SKM-1 treated with dmso at 0.1 percent for 144 hours (cell line): ENCODE measurements around the gene KCNG1.
A peak's percentile ranks its signal among the peaks of the same experiment; 100 is the strongest.

Source experiments
- DNase-seq: peaks from one replicate; lab custom pipeline; 2025; ENCODE audit not compliant: unreplicated experiment; lab: John Stamatoyannopoulos, UW

Gene KCNG1

DNA sequence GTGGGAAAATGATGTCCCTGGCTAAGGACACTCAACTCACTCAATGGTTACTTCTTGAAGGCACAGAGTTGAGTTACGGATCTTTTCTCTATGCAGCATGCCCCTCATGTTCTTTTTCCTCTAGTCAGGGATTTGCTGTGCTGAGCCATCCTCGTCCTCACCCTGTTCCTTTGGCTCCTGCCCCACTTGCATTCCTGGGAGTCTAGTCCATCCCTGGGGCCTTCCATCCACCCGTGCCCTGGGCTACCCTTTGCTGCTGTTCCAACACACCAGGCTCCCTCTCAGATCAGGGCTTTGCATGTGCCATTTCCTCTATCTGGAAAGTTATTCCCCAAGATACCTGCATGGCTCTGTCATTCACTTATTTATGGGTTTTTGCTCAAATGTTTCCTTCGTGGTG lies 13.3 kb upstream of the KCNG1 start:
- no peak for DNase-seq

DNA sequence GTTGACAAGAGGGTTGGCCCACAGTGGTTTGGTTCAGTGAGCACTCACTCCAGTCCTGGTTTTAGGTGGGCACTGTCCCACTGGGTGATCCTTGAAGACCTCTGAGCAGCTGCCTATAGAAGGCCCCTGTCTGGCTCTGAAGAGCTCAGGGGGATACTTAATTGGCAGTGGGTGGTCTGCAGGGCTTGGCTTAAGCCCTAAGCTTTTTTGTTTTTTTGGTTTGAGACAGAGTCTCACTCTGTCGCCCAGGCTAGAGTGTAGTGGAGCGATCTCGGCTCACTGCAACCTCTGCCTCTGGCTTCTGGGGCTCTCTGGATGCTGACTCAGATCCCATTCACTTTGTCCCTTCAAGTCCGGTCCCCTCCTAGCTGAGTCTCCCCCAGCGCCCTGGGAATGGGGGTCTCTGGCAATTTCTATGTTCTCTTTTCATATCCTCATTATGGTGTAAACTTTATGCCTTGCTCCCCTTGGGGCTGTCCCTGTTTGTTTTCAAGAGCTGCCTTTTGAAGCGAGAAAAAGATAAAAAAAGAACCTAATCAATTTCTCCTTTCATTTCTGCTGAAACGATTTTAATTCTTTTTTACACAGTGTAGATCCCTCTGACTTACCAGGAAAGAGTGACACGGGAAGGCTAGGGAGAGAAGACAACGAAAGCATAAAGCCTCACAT lies 12.2 kb upstream of the KCNG1 start:
- DNase-seq: no peak

DNA sequence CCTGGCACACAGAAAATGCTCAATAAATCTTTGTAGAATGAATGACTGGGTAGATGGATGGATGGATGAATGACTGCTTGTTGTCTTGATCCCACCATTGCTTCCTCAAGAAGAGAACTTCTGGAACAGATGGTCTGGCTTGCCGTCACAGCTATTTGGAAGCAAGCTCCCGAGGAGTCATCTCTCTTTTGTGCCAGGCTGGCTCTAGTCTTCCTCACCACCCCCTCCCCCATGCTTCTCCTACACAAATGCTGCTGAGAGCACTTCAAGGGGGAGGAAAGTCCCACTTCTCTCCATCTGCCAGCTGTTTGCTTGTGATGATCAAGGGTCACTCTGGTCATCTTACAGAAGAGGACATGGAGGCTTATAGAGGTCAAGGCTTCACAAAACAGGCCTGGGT lies 11.6 kb upstream of the KCNG1 start:
- no peak for DNase-seq

DNA sequence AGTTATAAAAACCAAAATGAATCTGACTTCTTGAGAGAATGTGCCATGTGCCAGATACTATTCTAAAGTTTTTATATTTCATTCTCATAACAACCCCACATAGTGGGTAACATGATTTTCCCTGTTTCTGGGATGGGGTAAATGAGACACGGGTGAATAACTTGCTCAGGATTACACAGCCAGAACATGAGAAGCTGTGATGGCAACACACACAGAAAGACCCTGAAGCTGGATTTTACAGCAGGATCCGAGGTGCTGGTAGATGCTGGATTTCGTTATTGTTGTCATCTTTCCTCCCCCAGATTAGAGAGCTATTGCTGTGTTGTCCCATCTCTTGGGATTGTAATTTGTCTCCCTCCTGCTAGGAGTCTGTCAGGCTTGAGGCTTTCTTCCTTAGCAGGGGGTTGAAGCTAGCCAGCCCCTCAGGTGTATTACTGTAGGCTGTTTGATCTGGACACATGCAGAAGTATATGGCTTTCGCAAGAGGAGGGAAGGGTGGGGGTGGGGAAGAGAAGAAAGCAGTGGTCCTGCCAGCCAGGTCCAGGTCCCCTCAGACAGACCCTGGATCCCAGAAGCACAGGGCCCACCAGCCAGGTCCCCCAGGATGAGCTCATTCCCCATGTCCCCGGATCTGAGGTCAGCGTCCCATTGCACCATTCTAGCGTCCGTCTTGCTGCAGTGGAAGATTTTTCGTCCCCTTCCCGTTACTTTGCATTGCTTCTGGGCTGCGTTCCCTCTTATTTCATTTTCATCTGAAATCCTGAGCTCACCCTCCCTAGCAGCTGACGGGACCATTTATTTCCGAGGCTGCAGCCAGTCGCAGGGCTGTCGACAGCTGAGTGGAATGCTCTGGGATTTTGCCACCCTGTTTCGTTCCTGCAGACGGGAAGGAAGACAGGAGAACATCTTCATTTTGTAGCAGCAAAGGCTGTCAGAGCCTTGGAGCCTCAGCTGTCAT lies 7.3 kb upstream of the KCNG1 start:
- DNase-seq: no peak

- no peak for DNase-seq
These were observed 6.6 kb upstream of the KCNG1 start for GRCh38 chr20:51029556-51029955.

DNA sequence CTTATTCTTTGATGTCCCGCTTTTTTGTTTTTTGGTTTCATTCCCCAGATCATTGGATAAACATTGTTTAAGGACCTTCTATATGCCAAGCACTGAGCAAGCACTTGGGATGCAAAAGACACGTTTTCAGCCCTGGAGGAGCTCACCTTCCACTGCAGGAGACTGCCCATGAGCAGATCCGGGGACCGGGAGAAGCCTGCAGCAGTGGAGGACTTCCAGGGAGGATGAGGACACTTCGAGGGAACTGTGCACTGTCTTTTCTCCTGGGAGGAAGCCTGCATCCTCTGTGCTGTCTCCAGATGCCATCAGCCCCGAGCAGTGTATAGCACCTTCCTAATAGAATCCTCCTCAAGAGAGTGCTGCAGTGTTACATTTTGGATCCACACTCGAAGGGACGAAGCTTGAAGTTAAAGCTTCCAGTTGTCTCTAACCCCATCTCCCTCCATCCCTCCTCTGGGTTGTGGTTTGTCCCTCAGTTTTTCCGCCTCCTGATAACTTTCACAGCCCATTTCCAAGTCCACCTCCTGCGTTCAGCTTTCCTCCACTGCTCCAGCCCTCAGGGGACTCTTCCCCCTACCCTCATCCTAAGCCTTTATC lies 5.8 kb upstream of the KCNG1 start:
- no peak for DNase-seq

DNA sequence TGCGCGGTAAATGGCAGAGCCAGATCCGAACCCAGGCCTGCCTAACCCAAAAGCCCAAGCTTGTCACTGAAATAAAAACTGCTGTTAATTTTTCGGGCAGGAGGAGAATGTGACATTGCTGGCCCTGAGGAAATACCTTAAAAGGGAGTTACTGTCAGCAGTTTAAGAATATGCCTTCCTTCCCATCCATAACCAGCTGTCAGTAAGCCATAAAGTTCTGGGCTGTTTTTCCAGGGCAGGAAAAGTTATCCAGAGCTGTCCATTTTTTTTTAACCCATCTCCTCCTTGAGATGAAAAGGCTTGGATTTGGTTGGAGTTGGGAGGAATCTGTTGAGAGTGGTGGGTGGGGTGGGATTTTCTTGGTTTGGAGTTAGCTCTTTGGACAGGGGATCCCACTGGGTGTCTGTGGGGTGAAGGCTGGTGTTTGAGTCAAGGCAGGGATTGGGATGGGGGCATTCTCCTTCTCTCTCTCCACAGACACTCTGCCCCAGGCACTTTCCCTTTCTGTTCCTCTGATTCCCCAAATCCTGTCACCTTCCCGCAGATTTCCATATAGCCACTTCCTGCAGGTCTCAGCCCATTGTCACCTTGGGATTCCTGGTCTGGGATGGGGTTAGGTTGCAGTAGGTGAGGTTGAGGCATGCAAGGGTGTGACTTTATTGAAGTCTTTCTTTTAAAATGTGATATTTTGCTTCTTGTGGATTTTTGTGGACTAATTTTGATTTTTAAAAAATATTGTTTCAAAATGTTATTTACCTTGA lies 4.3 kb upstream of the KCNG1 start:
- DNase-seq: no peak

GRCh38 chr20:51026269-51026668 lies 3.4 kb upstream of the KCNG1 start:
- no peak for DNase-seq

GRCh38 chr20:51024761-51025160 lies 1.9 kb upstream of the KCNG1 start:
- DNase-seq: no peak

GRCh38 chr20:51023617-51024155 lies 779 bp upstream of the KCNG1 start:
- DNase-seq: no peak

DNA sequence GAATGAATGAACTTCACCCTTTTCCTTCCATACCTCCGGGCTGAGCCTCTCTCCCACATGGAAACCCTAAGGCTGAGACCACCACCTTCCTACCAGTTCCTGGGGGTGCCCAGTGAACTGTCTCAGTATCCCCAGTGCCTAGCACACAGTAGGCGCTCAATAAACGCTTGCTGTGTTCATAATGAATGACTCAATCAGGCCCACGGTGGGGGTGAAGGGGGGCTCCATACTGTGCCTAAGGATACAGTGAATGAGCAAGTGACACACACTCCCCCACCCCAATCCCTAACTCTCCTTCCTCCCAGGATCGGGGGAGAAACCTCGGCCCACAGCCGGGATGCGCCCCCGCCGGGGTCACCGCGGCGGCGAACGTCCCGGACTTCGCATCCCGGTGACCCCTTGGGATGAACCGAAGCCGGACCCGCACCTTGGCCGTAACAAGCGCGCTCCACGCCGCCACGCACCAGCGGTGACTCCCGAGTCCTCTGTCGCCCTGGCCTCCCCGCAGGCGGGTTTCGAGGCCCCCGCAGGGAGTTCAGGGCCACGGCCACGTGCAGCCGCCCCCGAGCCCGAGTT lies 592 bp downstream of the KCNG1 start:
- DNase-seq: no peak

GRCh38 chr20:51021067-51022025 lies 1.6 kb downstream of the KCNG1 start:
- no peak for DNase-seq

- no peak for DNase-seq
These were observed 2.2 kb downstream of the KCNG1 start for GRCh38 chr20:51020657-51021056.

DNA sequence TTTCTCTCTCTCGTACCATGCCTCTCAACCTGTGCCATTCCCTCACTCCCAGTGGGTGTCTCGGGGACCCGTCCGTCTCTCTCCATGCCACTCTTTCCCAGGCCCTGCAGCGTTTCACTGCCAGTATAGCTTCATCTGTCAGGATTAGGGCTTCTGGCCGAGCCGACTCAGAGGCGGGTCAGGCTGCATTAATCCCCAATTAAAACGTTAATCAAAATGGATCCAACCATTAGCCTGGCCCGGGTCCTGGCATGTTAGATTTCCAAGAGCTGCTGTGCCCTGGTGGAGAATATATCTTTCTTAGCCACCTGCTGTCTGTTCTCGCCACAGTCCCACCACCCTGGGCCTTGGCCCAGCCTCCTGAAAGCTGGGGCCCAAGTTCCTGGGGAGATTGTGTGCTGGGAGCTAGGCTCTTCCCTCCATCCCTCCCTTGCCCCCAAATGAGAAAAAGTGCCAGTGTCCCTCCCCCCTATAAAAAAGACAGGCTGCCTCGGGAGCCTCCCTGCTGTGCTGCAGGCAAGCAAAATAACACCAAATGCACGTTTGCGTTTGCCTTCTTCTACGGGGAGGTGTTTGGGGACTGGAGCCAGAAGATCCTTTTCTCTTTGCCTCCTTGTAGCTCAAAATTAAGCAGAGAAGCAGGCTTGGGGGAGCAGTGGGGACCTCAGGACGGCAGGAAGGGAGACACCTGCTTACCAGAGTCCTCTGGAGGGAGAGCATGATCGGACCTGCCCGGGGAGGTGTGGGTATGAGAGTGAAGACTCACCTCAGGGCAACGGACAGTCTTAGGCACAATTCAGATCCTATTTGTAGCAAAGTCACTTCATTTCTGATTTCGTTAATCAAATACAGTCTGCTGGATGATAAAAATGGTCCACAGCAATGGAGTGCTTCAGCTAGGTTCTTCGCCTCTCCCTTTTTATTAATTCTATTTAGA lies 3.0 kb downstream of the KCNG1 start:
- no peak for DNase-seq

DNA sequence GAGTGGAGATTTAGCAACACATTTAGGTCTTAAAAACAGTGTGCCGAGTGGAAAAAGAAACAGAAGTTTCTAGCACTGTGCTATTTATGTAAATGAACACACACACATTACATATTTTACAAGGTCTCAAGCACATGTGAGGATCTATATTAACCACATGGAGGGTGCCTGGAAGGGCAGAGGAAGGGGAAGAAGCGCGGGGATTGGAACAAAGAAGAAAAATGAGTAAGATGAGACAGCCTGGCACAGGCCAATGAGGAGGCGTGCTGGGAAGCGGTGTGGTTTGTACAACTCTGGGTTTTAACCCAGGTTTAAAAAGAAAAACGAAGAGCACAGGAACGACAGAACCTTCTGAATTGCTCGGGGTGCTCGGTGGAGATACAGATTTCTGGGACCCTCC lies 5.7 kb downstream of the KCNG1 start:
- DNase-seq: no peak

GRCh38 chr20:51016521-51016920 lies 6.4 kb downstream of the KCNG1 start:
- DNase-seq: no peak

DNA sequence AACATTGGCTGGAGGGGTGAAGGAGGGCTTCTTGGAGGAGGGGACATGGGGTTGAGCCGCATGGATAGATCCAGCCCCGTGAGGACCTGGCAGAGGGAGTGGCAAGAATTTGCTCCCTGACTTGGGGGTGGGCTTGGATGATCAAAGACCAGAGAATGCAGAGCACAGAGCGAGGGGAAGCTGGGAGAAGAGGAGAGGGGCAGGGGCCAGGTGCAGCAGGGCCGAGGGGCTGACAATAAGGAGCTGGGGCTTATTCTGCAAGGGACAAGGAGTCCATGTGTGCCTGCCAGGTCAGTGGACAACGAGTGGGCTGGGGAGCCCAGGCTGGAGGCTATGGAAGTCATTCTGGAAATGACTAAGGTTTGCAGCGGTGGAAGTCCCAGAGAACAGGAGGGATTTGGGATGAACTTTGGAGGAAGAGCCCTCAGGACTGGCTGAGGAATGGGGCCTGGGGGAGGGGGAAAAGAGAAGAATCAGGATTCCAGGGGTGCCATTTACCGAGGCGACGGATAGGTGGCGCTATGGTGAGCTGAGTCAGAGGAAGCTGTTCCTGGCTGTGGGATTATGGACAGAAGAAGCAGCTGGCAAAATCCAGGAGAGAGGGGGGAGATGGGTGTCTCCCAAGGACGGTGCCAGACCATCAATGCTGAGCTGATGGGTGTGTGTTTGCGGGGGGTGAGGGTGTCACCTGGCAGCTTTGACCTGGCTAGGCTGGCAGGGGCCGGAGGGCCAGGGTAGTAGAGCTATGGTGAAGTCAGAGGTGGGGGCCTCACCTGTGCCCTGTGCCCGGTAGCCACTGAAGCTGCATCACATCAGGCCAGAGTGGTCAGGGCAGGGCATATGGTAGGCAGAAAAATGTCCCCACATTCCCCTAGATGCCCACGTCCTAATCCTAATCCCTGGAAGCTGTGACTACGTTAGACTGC lies 7.8 kb downstream of the KCNG1 start:
- peak; percentile 24 for DNase-seq
